CD4-positive, alpha-beta T cell treated with Interleukin-4 for 1 hour (primary cell): Measurements from ENCODE around the gene DHRS2.
A peak's percentile ranks its signal among the peaks of the same experiment; 100 is the strongest.
"Not testable (repeated sequence)": the region's sequence is repeated elsewhere in the genome, so short reads cannot be mapped to it uniquely, and the experiment has no call there.

ENCODE experiments used
- DNase-seq, 2 donors: peaks; one replicate each; pipeline ENCODE4 v3.0.0-alpha.2; 2020 to 2022

DHRS2 gene, protein sequence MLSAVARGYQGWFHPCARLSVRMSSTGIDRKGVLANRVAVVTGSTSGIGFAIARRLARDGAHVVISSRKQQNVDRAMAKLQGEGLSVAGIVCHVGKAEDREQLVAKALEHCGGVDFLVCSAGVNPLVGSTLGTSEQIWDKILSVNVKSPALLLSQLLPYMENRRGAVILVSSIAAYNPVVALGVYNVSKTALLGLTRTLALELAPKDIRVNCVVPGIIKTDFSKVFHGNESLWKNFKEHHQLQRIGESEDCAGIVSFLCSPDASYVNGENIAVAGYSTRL

DNA sequence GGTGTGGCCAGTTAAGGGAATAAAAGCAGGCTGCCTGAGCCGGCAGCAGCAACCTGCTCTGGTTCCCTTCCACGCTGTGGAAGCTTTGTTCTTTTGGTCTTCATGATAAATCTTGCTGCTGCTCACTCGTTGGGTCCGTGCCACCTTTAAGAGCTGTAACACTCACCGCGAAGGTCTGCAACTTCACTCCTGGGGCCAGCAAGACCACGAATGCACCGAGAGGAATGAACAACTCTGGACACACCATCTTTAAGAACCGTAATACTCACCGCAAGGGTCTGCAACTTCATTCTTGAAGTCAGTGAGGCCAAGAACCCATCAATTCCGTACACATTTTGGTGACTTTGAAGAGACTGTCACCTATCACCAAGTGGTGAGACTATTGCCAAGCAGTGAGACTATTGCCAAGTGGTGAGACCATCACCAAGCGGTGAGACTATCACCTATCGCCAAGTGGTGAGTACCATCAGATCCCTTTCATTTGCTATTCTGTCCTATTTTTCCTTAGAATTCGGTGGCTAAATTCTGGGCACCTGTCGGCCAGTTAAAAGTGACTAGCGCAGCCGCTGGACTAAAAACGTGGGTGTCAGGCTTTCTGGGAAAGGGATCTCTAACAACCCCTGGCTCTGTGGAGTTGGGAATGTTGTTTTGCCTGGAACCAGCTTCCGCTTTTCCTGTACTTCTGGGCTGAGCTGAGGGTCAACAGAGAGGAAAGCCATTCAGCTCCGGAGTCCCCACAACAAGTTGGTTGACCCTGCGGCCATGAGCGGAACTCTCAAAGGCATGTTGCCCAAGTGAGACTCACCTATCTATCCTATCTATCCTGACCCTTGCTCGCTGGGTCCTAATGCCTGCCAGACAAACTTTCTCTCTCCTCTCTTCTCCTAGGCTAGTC is at the start of gene DHRS2:
DHRS2 (plus strand) TSS at position 48 of the 895 bp plus-strand sequence. CDS start 2,501 bp downstream, outside the sequence.
- DNase-seq, result no peak

- peak; percentile 83 to 85 for DNase-seq
These were observed 47.1 kb upstream of the DHRS2 start for GRCh38 chr14:23588884-23589598.

DNA sequence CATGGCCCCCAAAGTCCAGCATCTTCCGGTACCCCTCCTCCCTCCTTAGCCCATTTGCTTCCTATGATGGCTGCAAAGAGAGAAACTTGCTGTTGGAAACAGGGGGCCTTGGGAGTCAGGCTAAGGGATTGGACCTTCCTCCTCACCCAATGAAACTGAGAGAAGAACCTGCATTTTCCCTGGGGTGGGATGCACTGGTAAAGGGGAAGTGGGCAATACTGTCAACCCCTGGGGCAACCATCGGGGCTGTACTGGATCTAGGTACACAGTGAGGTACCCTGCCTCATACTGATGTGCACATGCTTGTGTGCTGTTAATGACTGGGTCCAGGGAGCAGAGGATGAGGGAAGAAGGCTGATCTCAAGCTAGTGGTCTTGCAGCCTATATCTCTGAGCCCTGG is 46.6 kb upstream of the DHRS2 start:
- DNase-seq, result no peak

- DNase-seq, result no peak
These were observed 46.0 kb upstream of the DHRS2 start for GRCh38 chr14:23590198-23590597.

DNA sequence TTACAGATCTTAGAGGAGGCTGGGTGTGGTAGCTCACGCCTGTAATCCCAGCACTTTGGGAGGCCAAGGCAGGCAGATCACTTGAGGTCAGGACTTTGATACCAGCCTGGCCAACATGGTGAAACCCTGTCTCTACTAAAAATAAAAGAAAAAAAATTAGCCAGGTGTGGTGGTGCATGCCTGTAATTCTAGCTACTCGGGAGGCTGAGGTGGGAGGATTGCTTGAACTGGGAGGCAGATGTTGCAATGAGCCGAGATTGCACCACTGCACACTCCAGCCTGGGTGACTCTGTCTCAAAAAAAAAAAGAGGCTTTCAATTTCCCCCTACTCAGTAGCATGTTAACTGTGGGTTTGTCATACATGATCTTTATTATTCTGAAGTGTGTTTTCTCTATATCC is 42.0 kb upstream of the DHRS2 start:
- not testable (repeated sequence) for DNase-seq

- DNase-seq, result no peak
These were observed 35.8 kb upstream of the DHRS2 start for GRCh38 chr14:23600322-23600707.

- DNase-seq, result no peak
These were observed 35.4 kb upstream of the DHRS2 start for GRCh38 chr14:23600806-23601205.

DNA sequence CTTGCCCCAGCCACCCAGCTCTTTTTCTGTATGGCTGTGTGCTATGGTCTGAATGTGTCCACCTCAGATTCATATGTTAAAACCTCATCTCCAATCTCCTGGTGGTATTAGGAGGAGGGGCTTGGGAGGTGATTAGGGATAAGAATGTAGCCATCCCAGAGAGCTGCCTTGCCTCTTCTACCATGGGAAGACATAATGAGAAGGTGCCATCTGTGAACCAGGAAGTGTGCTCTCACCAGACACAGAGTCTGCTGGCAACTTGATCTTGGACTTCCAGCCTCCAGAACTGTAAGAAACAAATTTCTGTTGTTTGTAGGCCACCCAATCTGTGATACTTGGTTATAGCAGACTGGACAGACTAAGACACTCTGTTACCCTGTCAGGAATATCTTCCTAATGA is 34.7 kb upstream of the DHRS2 start:
- no peak for DNase-seq

DNA sequence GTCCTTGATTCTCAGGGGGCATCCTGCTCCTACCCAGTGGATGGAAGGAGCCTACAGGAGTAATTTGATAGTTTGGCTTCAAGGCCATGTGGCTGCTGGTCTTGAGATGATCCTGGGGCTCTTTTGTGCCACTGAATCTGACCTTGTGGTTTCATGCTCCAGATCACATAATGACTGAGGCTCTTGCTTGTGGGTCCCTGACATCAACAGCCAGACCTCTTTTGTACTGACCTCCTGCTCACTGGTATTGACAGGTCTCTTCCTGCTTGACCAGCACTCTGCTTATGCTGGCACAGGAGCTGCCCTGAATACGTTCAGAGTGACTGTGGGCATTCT is 34.4 kb upstream of the DHRS2 start:
- no peak for DNase-seq

GRCh38 chr14:23602181-23603095 is 33.7 kb upstream of the DHRS2 start:
- DNase-seq, result no peak

GRCh38 chr14:23603103-23603502 is 33.1 kb upstream of the DHRS2 start:
- DNase-seq, result no peak

GRCh38 chr14:23604148-23604547 is 32.0 kb upstream of the DHRS2 start:
- DNase-seq, result no peak

- no peak for DNase-seq
These were observed 31.4 kb upstream of the DHRS2 start for GRCh38 chr14:23604675-23605170.

GRCh38 chr14:23605931-23606585 is 30.1 kb upstream of the DHRS2 start:
- DNase-seq, result no peak

- DNase-seq, result no peak
These were observed 27.7 kb upstream of the DHRS2 start for GRCh38 chr14:23608454-23608853.

DNA sequence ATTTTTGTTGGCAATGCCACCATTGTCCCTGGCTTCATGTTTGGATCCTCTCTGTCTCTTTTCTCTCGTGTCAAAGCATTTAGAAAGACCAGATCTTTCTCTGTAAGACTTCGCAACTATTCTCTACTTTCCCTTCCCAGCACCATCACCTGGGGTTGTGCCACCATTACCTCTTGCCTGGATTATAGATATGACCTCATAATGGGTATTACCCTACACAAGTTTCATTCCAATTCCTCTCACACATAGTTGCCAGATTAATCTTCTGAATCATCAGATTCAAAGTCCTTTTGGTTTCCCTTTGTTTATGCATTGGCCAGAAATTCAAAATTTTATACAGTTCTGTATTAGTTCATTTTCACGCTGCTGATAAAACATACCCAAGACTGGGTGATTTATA is 27.2 kb upstream of the DHRS2 start:
- no peak for DNase-seq

GRCh38 chr14:23609411-23610089 is 26.6 kb upstream of the DHRS2 start:
- DNase-seq, result not testable (repeated sequence)

GRCh38 chr14:23610090-23610814 is 25.9 kb upstream of the DHRS2 start:
- peak in 1 of 2 donors; percentile 46 for DNase-seq

GRCh38 chr14:23610815-23611289 is 25.3 kb upstream of the DHRS2 start:
- DNase-seq, result no peak

- no peak for DNase-seq
These were observed 23.8 kb upstream of the DHRS2 start for GRCh38 chr14:23612354-23612732.
